CD4-positive, CD25-positive, alpha-beta regulatory T cell (primary cell): ENCODE results near the gene DUSP10. TPM values are rescaled to one million over a fixed set of nuclear protein-coding genes. Genes with fewer than 3 reads are reported as not detected.
A peak's percentile ranks its signal among the peaks of the same experiment; 100 is the strongest.

Source experiments
- ATAC-seq, 2 donors: fragments of 150-1000 bp; cut with Tn5 transposase; one replicate each; pipeline ENCODE4 v1.10.0; 2021; ENCODE audit warnings: low read depth in 2 of 2, moderate number of reproducible peaks in 2 of 2, moderate library complexity in 1 of 2
- DNase-seq, 3 donors: peaks; one replicate each; pipeline versions ENCODE4 v3.0.0 to v3.0.0-alpha.2; 2012 to 2022; ENCODE audit warnings: mixed read lengths in 1 of 3
- H3K27ac ChIP-seq: one replicate; pipeline ENCODE4 v1.7.0; 2013; ENCODE audit warnings: mild to moderate bottlenecking, low read length; ENCODE audit not compliant: insufficient read depth, poor library complexity, severe bottlenecking
- H3K27me3 ChIP-seq: one replicate; pipeline ENCODE4 v1.7.0; 2013; ENCODE audit warnings: low read length; ENCODE audit not compliant: control insufficient read depth, insufficient read depth
- H3K36me3 ChIP-seq: one replicate; pipeline ENCODE4 v1.7.0; 2013; ENCODE audit warnings: mild to moderate bottlenecking, low read length, moderate library complexity; ENCODE audit not compliant: control insufficient read depth, insufficient read depth
- H3K4me1 ChIP-seq: 2 replicates; pipeline ENCODE4 v1.7.0; 2013; ENCODE audit warnings: mild to moderate bottlenecking, low read length; ENCODE audit not compliant: insufficient read depth, control insufficient read depth, poor library complexity, severe bottlenecking
- H3K4me3 ChIP-seq: one replicate; pipeline ENCODE4 v1.7.0; 2013; ENCODE audit warnings: low read depth, mild to moderate bottlenecking, low read length, moderate library complexity
- H3K9me3 ChIP-seq, 2 experiments: 1 replicate in 1 of 2; 2 replicates in 1 of 2; pipeline ENCODE4 v1.7.0; 2013; ENCODE audit warnings: low read length in 2 of 2, mild to moderate bottlenecking in 1 of 2, moderate library complexity in 1 of 2; ENCODE audit not compliant: control insufficient read depth in 2 of 2
- H3K27ac Mint-ChIP-seq, 3 donors: one replicate each; pipeline ENCODE4 v1.8.0; 2020 to 2022; ENCODE audit warnings: mild to moderate bottlenecking in 3 of 3, mixed read lengths in 3 of 3, moderate library complexity in 2 of 3
- H3K27me3 Mint-ChIP-seq: one replicate; pipeline ENCODE4 v1.8.0; 2022; ENCODE audit warnings: mild to moderate bottlenecking, mixed read lengths
- H3K36me3 Mint-ChIP-seq: one replicate; pipeline ENCODE4 v1.8.0; 2020; ENCODE audit warnings: mixed read lengths
- H3K4me1 Mint-ChIP-seq, 4 donors: one replicate each; pipeline ENCODE4 v1.8.0; 2020 to 2022; ENCODE audit warnings: mixed read lengths in 4 of 4, mild to moderate bottlenecking in 1 of 4
- H3K4me3 Mint-ChIP-seq, 4 donors: one replicate each; pipeline ENCODE4 v1.8.0; 2020 to 2022; ENCODE audit warnings: mild to moderate bottlenecking in 4 of 4, mixed read lengths in 4 of 4, moderate library complexity in 3 of 4
- H3K9me3 Mint-ChIP-seq, 7 donors: one replicate each; pipeline ENCODE4 v1.8.0; 2020 to 2022; ENCODE audit warnings: mixed read lengths in 7 of 7, mild to moderate bottlenecking in 3 of 7, moderate library complexity in 2 of 7
- polyA plus RNA-seq, 4 donors: library from polyadenylated mRNA; unstranded; fragments of 300-500 nt; fragmentation: Illumina TruSeq; gene quantifications; one replicate each; pipeline ENCODE4 v1.2.3, GENCODE V29; 2021
- total RNA-seq: library from RNA; stranded (reverse); gene quantifications from one replicate; pipeline ENCODE4 v1.2.3, GENCODE V29; 2022

DUSP10 gene
- total and polyA plus RNA-seq, 5 donors from 2014 or later = 30.7 to 251 (median 37.7) TPM

GRCh38 chr1:221689138-221689537 lies 52.8 kb downstream of the DUSP10 start:
- Mint-ChIP-seq H3K4me1 (peaks cover 4 to 16% (median 7%) of the 10 kb centered on the region in 4 donors), H3K27me3 (no peaks in the 10 kb centered on the region), H3K27ac (peak overlapping the region in 2 of 3 donors; percentile 71 to 78), H3K36me3 (no peaks in the 10 kb centered on the region), H3K4me3 (peak overlapping the region in 1 of 4 donors; percentile 42), H3K9me3 (peaks cover 0 to 1% (median 0%) of the 10 kb centered on the region in 7 donors)
- H3K36me3 ChIP-seq = no peaks in the 10 kb centered on the region
- ATAC-seq = peak; percentile 77 to 82
- H3K27ac ChIP-seq = peak overlapping the region; percentile 44
- H3K9me3 ChIP-seq = peaks cover 0 to 4% of the 10 kb centered on the region in 2 experiments
- H3K27me3 ChIP-seq = no peaks in the 10 kb centered on the region
- DNase-seq = peak in 2 of 3 donors; percentile 32 to 58
- no peak overlapping the region for H3K4me3 ChIP-seq
- peaks cover 12% of the 10 kb centered on the region for H3K4me1 ChIP-seq

GRCh38 chr1:221688488-221688843 lies 53.4 kb downstream of the DUSP10 start:
- peak in 1 of 3 donors; percentile 34 for DNase-seq
- peak overlapping the region in 1 of 3 donors; percentile 71 for H3K27ac Mint-ChIP-seq
- H3K4me1 Mint-ChIP-seq = peaks cover 4 to 16% (median 7%) of the 10 kb centered on the region in 4 donors
- Histone ChIP-seq H3K27ac (peak overlapping the region; percentile 44), H3K4me3 (no peak overlapping the region), H3K4me1 (peaks cover 12% of the 10 kb centered on the region), H3K36me3 (no peaks in the 10 kb centered on the region), H3K9me3 (peaks cover 0 to 4% of the 10 kb centered on the region in 2 experiments), H3K27me3 (no peaks in the 10 kb centered on the region)
- no peaks in the 10 kb centered on the region for H3K36me3 Mint-ChIP-seq
- no peak overlapping the region for H3K4me3 Mint-ChIP-seq
- ATAC-seq = no peak
- H3K27me3 Mint-ChIP-seq = no peaks in the 10 kb centered on the region
- peaks cover 0 to 1% (median 0%) of the 10 kb centered on the region in 7 donors for H3K9me3 Mint-ChIP-seq

GRCh38 chr1:221687836-221688487 lies 53.9 kb downstream of the DUSP10 start:
- Histone ChIP-seq H3K9me3 (no peaks in the 10 kb centered on the region), H3K36me3 (no peaks in the 10 kb centered on the region), H3K4me3 (no peak overlapping the region), H3K27me3 (no peaks in the 10 kb centered on the region), H3K4me1 (peaks cover 12% of the 10 kb centered on the region), H3K27ac (no peak overlapping the region)
- ATAC-seq (no peak), DNase-seq (no peak)
- Mint-ChIP-seq H3K4me3 (no peak overlapping the region), H3K27me3 (no peaks in the 10 kb centered on the region), H3K27ac (peak overlapping the region in 2 of 3 donors; percentile 23 to 71), H3K36me3 (no peaks in the 10 kb centered on the region), H3K9me3 (peaks cover 0 to 1% (median 0%) of the 10 kb centered on the region in 7 donors), H3K4me1 (peaks cover 4 to 16% (median 7%) of the 10 kb centered on the region in 4 donors)

DNA sequence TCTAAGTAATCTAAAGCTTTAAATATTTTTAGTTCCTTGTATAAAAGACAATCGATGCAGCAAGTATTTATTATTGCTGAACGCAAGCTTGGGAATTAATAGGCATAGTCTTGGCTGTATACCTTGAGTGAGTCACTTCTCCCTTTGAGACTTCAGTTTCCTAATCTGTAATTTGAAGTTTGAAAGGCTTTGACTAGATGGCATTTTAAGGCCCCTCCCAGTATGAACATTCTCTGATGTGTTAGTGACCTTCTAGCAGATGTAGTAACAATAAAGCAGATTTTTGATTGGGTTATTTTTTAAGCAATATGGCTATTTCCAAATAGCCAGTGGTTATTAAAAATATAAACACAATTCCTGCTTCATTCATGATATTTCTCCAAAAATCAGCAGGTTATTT lies 58.2 kb downstream of the DUSP10 start:
- peaks cover 8% of the 10 kb centered on the region for H3K4me1 ChIP-seq
- DNase-seq = no peak
- Mint-ChIP-seq H3K9me3 (peaks cover 0 to 9% (median 6%) of the 10 kb centered on the region in 7 donors), H3K4me1 (peaks cover 4 to 10% (median 8%) of the 10 kb centered on the region in 4 donors), H3K36me3 (no peaks in the 10 kb centered on the region), H3K27ac (no peak overlapping the region), H3K4me3 (no peak overlapping the region), H3K27me3 (no peaks in the 10 kb centered on the region)
- no peak overlapping the region for H3K27ac ChIP-seq
- H3K4me3 ChIP-seq = no peak overlapping the region
- no peaks in the 10 kb centered on the region for H3K36me3 ChIP-seq
- H3K9me3 ChIP-seq = no peaks in the 10 kb centered on the region
- no peak for ATAC-seq
- H3K27me3 ChIP-seq = no peaks in the 10 kb centered on the region

- no peaks in the 10 kb centered on the region for H3K9me3 ChIP-seq
- Mint-ChIP-seq H3K27ac (no peak overlapping the region), H3K4me3 (no peak overlapping the region), H3K36me3 (no peaks in the 10 kb centered on the region), H3K4me1 (peaks cover 0 to 10% (median 4%) of the 10 kb centered on the region in 4 donors), H3K27me3 (no peaks in the 10 kb centered on the region), H3K9me3 (peaks cover 0 to 13% (median 6%) of the 10 kb centered on the region in 7 donors)
- H3K36me3 ChIP-seq = no peaks in the 10 kb centered on the region
- no peaks in the 10 kb centered on the region for H3K27me3 ChIP-seq
- no peaks in the 10 kb centered on the region for H3K4me1 ChIP-seq
- H3K27ac ChIP-seq = no peak overlapping the region
- no peak for DNase-seq
- ATAC-seq = no peak
- H3K4me3 ChIP-seq = no peak overlapping the region
Observed at GRCh38 chr1:221680085-221680484, 61.8 kb downstream of the DUSP10 start.

- Histone ChIP-seq H3K4me3 (no peak overlapping the region), H3K4me1 (no peaks in the 10 kb centered on the region), H3K36me3 (no peaks in the 10 kb centered on the region), H3K9me3 (no peaks in the 10 kb centered on the region), H3K27ac (no peak overlapping the region), H3K27me3 (no peaks in the 10 kb centered on the region)
- Mint-ChIP-seq H3K4me3 (peak overlapping the region in 1 of 4 donors; percentile 54), H3K27ac (no peak overlapping the region), H3K27me3 (no peaks in the 10 kb centered on the region), H3K36me3 (no peaks in the 10 kb centered on the region), H3K4me1 (peaks cover 0 to 6% (median 4%) of the 10 kb centered on the region in 4 donors), H3K9me3 (peaks cover 0 to 13% (median 7%) of the 10 kb centered on the region in 7 donors)
- ATAC-seq = no peak
- no peak for DNase-seq
Observed at GRCh38 chr1:221678014-221678413, 63.9 kb downstream of the DUSP10 start.

- Histone ChIP-seq H3K36me3 (no peaks in the 10 kb centered on the region), H3K27me3 (no peaks in the 10 kb centered on the region), H3K9me3 (no peaks in the 10 kb centered on the region), H3K27ac (no peak overlapping the region), H3K4me1 (no peaks in the 10 kb centered on the region), H3K4me3 (no peak overlapping the region)
- H3K4me1 Mint-ChIP-seq = peaks cover 0 to 6% (median 4%) of the 10 kb centered on the region in 4 donors
- no peak for ATAC-seq
- H3K27ac Mint-ChIP-seq = peak overlapping the region in 1 of 3 donors; percentile 12
- H3K9me3 Mint-ChIP-seq = peaks cover 0 to 13% (median 7%) of the 10 kb centered on the region in 7 donors
- no peaks in the 10 kb centered on the region for H3K36me3 Mint-ChIP-seq
- H3K27me3 Mint-ChIP-seq = no peaks in the 10 kb centered on the region
- DNase-seq = no peak
- H3K4me3 Mint-ChIP-seq = no peak overlapping the region
Observed at GRCh38 chr1:221675880-221676800, 65.7 kb downstream of the DUSP10 start.
